22Rv1 (cell line): ENCODE results near the gene SPATS1.

Source experiments
- ZFX ChIP-seq: fragments of 450-650 bp; IDR thresholded peaks from 2 replicates; pipeline ENCODE4 v1.6.1; 2017; ENCODE audit warnings: antibody characterized with exemption, borderline replicate concordance
- TF ChIP-seq, protein P1 (sequence below): fragments of 450-650 bp; IDR thresholded peaks from 2 replicates; pipeline ENCODE4 v1.5.1; 2017; ENCODE audit warnings: mild to moderate bottlenecking

DNA sequence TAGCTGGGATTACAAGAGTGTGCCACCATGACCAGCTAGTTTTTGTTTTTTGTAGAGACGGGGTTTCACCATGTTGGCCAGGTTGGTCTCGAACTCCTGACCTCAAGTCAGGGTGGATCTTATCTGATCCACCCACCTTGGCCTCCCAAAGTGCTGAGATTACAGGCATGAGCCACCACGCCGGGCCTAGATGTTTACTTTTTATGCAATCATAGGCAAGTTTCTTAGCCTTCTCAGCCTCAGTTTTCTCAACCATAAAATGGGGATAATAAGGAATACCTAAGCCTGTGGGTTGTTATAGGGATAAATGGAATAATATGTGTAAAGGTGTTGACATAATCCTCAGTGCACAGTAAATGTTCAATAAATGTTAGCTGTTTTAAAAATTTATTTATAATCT lies 9.8 kb downstream of the SPATS1 start:
- TF ChIP-seq ZFX: no peak
- TF ChIP-seq, protein P1, sequence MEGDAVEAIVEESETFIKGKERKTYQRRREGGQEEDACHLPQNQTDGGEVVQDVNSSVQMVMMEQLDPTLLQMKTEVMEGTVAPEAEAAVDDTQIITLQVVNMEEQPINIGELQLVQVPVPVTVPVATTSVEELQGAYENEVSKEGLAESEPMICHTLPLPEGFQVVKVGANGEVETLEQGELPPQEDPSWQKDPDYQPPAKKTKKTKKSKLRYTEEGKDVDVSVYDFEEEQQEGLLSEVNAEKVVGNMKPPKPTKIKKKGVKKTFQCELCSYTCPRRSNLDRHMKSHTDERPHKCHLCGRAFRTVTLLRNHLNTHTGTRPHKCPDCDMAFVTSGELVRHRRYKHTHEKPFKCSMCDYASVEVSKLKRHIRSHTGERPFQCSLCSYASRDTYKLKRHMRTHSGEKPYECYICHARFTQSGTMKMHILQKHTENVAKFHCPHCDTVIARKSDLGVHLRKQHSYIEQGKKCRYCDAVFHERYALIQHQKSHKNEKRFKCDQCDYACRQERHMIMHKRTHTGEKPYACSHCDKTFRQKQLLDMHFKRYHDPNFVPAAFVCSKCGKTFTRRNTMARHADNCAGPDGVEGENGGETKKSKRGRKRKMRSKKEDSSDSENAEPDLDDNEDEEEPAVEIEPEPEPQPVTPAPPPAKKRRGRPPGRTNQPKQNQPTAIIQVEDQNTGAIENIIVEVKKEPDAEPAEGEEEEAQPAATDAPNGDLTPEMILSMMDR: no peak
